GM12872 (cell line): Measurements from ENCODE around the gene GPX3.

Experiments
- CTCF ChIP-seq: IDR thresholded peaks from 3 replicates; pipeline ENCODE4 v1.5.1; 2011; ENCODE audit warnings: low read depth, mild to moderate bottlenecking, low read length, moderate library complexity; ENCODE audit not compliant: insufficient read depth

GPX3 gene

GRCh38 chr5:151023047-151023615 is 2.7 kb downstream of the GPX3 start:
- no peak for TF ChIP-seq CTCF

DNA sequence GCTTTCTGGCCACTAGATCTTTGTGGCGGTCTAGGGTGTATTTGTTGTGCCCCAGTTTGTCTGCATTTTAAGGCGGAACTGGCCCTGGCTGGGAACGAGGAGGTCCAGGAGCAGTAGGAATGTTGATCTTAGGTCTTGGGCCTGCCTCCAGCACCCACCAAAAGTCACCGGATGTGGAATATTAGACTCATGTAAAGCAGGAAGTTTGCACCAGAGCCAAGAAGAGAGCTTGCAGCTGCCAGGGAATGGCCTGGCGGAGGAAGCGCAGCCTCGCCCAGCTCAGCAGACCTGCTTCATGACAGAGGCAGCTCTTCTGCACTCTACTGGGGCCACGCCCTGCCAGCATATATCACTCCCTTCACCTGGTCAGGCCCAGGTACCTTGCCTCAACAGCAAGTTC is 3.3 kb downstream of the GPX3 start:
- TF ChIP-seq CTCF, result no peak

GRCh38 chr5:151024440-151025249 is 4.3 kb downstream of the GPX3 start:
- no peak for TF ChIP-seq CTCF

GRCh38 chr5:151025250-151025606 is 4.8 kb downstream of the GPX3 start:
- TF ChIP-seq CTCF, result no peak

GRCh38 chr5:151026088-151026487 is 5.7 kb downstream of the GPX3 start:
- no peak for TF ChIP-seq CTCF

DNA sequence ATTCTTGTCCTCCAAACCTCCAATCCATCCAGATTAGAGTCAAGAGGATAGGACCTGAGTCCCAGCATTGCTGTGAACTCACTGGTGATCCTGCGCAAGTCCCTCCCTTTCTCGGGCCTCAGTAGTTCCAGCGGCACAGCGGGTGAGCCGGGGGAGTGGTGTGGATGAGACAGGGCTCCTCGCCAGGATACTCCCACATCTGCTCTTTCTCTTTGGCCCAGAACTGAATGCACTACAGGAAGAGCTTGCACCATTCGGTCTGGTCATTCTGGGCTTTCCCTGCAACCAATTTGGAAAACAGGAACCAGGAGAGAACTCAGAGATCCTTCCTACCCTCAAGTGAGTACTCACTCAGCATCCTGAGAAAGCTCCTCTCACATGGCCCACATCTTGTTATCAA is 6.3 kb downstream of the GPX3 start:
- TF ChIP-seq CTCF, result no peak

DNA sequence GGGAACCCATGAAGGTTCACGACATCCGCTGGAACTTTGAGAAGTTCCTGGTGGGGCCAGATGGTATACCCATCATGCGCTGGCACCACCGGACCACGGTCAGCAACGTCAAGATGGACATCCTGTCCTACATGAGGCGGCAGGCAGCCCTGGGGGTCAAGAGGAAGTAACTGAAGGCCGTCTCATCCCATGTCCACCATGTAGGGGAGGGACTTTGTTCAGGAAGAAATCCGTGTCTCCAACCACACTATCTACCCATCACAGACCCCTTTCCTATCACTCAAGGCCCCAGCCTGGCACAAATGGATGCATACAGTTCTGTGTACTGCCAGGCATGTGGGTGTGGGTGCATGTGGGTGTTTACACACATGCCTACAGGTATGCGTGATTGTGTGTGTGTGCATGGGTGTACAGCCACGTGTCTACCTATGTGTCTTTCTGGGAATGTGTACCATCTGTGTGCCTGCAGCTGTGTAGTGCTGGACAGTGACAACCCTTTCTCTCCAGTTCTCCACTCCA is 7.6 kb downstream of the GPX3 start:
- TF ChIP-seq CTCF, result no peak
